A673 (cell line): ENCODE measurements around the gene SDCCAG8. TPM values are rescaled to one million over a fixed set of nuclear protein-coding genes. Genes with fewer than 3 reads are reported as not detected.

Source experiments
- BruUV-seq: library from RNA; stranded (reverse); fragments of 400-500 nt; replicated peaks from 2 replicates; lab custom pipeline; 2021; lab: Mats Ljungman, UMichigan
- CTCF ChIA-PET: fragments of 300-600 bp; sonication (Branson Sonifier 250); formaldehyde crosslinking; loops from one replicate; lab custom pipeline; 2022; ENCODE audit warnings: antibody characterized with exemption; lab: Charles Lee
- POLR2A ChIA-PET: fragments of 300-600 bp; sonication (Branson Sonifier 250); formaldehyde crosslinking; loops from one replicate; lab custom pipeline; 2022; ENCODE audit warnings: antibody characterized with exemption; ENCODE audit not compliant: low non-redundant PET; lab: Charles Lee
- DNase-seq: peaks from one replicate; pipeline ENCODE4 v3.0.0-alpha.2; 2015; ENCODE audit warnings: low spot score
- H3K27ac ChIP-seq: fragments of 200-600 bp; sonication (generic); 2 replicates; pipeline ENCODE4 v1.5.1; 2016; ENCODE audit warnings: mixed run types, low read depth, mild to moderate bottlenecking, mixed read lengths, antibody characterized with exemption, low read length; ENCODE audit not compliant: poor library complexity, severe bottlenecking
- H3K27me3 ChIP-seq: fragments of 200-600 bp; sonication (generic); replicated peaks from 2 replicates; pipeline ENCODE4 v1.6.1; 2017; ENCODE audit warnings: mixed run types, low read depth, mild to moderate bottlenecking, mixed read lengths, antibody characterized with exemption, low read length; ENCODE audit not compliant: insufficient read depth, poor library complexity
- H3K36me3 ChIP-seq: fragments of 200-600 bp; sonication (generic); 2 replicates; pipeline ENCODE4 v1.6.1; 2016; ENCODE audit warnings: mixed run types, mild to moderate bottlenecking, mixed read lengths, antibody characterized with exemption, low read length; ENCODE audit not compliant: insufficient read depth, poor library complexity, severe bottlenecking
- H3K4me1 ChIP-seq: fragments of 200-600 bp; sonication (generic); 2 replicates; pipeline ENCODE4 v1.6.1; 2017; ENCODE audit warnings: mixed run types, mild to moderate bottlenecking, mixed read lengths, antibody characterized with exemption, low read length; ENCODE audit not compliant: insufficient read depth, poor library complexity, severe bottlenecking
- H3K4me3 ChIP-seq: fragments of 200-600 bp; sonication (generic); 2 replicates; pipeline ENCODE4 v1.5.1; 2016; ENCODE audit warnings: low read depth, mixed run types, mild to moderate bottlenecking, mixed read lengths, low read length; ENCODE audit not compliant: poor library complexity, severe bottlenecking
- H3K9me3 ChIP-seq: fragments of 200-600 bp; sonication (generic); 2 replicates; pipeline ENCODE4 v1.6.1; 2016; ENCODE audit warnings: mixed run types, low read depth, mild to moderate bottlenecking, mixed read lengths, antibody characterized with exemption, low read length; ENCODE audit not compliant: poor library complexity, severe bottlenecking
- EZH2 ChIP-seq: fragments of 200-600 bp; sonication (generic); IDR thresholded peaks from 2 replicates; pipeline ENCODE4 v1.6.1; 2017; ENCODE audit warnings: borderline replicate concordance, low read depth, mild to moderate bottlenecking, mixed read lengths, antibody characterized with exemption, low read length; ENCODE audit not compliant: poor library complexity, severe bottlenecking
- intact Hi-C: fragments of 100-400 bp; cut with micrococcal nuclease; formaldehyde crosslinking; loops from one replicate; pipeline ENCODE4 v1.10.0; 2022; ENCODE audit not compliant: unreplicated experiment
- total RNA-seq: library from RNA; stranded (reverse); gene quantifications from 2 replicates; pipeline ENCODE4 v1.2.3, GENCODE V29; 2021
- TF ChIP-seq, protein P1 (sequence below): fragments of 300-800, 200-600 bp; sonication (generic); conservative IDR thresholded peaks from 2 replicates; pipeline ENCODE4 v1.5.1; 2017; ENCODE audit warnings: low read depth, mild to moderate bottlenecking, antibody characterized with exemption, low read length, moderate library complexity, mixed read lengths

SDCCAG8 gene
- total RNA-seq, 1 experiment from 2014 or later, result 9.1 TPM

DNA sequence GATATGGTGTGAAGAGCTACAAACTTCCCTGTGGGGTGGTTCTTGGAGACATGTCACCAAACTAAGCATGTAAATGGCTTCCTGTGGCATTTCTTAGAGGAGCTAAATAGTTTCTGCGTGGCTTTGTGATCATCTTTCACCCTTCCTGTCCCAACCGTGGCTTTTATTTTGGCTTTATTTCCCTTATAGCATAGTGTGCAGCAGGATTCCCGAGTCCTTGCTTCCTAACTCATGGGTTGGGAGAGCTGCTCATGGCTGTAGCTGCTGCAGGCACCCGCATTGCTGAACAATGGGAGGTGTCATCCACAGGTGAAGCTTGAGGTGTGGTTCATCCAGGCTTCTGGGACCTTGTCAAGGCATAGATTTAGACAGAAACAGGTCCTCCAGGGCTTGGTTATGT is 192.0 kb downstream of the SDCCAG8 start:
- no peak overlapping the region for H3K4me3 ChIP-seq
- TF ChIP-seq, protein P1, sequence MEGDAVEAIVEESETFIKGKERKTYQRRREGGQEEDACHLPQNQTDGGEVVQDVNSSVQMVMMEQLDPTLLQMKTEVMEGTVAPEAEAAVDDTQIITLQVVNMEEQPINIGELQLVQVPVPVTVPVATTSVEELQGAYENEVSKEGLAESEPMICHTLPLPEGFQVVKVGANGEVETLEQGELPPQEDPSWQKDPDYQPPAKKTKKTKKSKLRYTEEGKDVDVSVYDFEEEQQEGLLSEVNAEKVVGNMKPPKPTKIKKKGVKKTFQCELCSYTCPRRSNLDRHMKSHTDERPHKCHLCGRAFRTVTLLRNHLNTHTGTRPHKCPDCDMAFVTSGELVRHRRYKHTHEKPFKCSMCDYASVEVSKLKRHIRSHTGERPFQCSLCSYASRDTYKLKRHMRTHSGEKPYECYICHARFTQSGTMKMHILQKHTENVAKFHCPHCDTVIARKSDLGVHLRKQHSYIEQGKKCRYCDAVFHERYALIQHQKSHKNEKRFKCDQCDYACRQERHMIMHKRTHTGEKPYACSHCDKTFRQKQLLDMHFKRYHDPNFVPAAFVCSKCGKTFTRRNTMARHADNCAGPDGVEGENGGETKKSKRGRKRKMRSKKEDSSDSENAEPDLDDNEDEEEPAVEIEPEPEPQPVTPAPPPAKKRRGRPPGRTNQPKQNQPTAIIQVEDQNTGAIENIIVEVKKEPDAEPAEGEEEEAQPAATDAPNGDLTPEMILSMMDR, result no peak
- no peak for TF ChIP-seq EZH2
- H3K27ac ChIP-seq, result no peak overlapping the region
- H3K4me1 ChIP-seq, result peaks cover 3% of the 10 kb centered on the region
- ChIA-PET CTCF (no interaction called here), POLR2A (no interaction called here)
- intact Hi-C loops, result no loop called here
- no peaks in the 10 kb centered on the region for H3K27me3 ChIP-seq
- no peaks in the 10 kb centered on the region for H3K9me3 ChIP-seq
- DNase-seq, result no peak
- no TSS peak for BruUV-seq
- H3K36me3 ChIP-seq, result no peaks in the 10 kb centered on the region

DNA sequence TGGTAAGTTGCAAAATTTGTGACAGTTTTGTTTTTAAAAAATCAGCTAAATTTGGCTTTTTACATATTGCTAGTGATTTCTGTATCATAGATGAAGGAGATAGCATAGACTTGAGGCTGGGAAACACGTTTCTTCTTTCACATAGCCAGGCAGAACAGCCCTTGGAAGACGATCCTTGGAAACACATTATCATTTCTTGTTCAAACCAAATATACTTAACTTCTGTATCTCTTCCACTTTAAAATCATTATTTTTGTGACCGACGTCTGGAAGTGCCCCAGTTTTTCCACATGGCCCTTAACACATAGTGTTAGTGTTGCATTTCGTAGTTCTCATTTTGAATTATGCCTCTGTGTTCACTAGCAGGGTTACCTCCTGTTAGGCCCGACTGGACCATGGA is 193.5 kb downstream of the SDCCAG8 start:
- no peak for DNase-seq
- no peaks in the 10 kb centered on the region for H3K27me3 ChIP-seq
- TF ChIP-seq, protein P1, result no peak
- no peak for TF ChIP-seq EZH2
- ChIA-PET POLR2A (no interaction called here), CTCF (no interaction called here)
- no peak overlapping the region for H3K4me3 ChIP-seq
- no peaks in the 10 kb centered on the region for H3K4me1 ChIP-seq
- BruUV-seq, result no TSS peak
- no peaks in the 10 kb centered on the region for H3K36me3 ChIP-seq
- intact Hi-C loops, result no loop called here
- no peak overlapping the region for H3K27ac ChIP-seq
- H3K9me3 ChIP-seq, result no peaks in the 10 kb centered on the region

DNA sequence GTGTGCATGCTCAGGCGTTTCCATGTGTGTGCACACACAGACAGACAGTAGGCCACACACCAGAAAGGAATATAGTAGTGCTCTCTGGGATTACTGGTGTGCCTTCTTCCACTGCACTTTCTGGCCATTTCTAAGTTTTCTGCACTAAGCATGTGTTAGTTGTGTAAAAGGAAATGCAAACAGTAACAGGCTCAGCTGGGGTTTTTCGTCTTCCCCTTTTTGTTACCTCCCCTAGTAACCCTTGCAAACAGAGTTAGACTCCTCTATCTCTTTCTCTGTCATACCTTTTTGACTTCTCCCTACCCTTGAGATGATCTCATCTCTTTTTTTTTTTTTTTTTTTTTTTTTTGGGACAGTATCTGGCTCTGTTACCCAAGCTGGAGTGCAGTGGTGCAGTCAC is 196.3 kb downstream of the SDCCAG8 start:
- no peak overlapping the region for H3K4me3 ChIP-seq
- no peak overlapping the region for H3K27ac ChIP-seq
- H3K36me3 ChIP-seq, result no peaks in the 10 kb centered on the region
- TF ChIP-seq EZH2, result no peak
- TF ChIP-seq, protein P1, result no peak
- ChIA-PET CTCF (no interaction called here), POLR2A (no interaction called here)
- no peaks in the 10 kb centered on the region for H3K4me1 ChIP-seq
- intact Hi-C loops, result no loop called here
- DNase-seq, result no peak
- no TSS peak for BruUV-seq
- no peaks in the 10 kb centered on the region for H3K27me3 ChIP-seq
- H3K9me3 ChIP-seq, result no peaks in the 10 kb centered on the region
